Mucosa of descending colon (tissue), 3 donors: ENCODE data around the gene TTC9. TPM values are rescaled to one million over a fixed set of nuclear protein-coding genes. Genes with fewer than 3 reads are reported as not detected.

ENCODE experiments used
- ATAC-seq: fragments of 200-7000 bp; cut with Tn5 transposase; one replicate; pipeline ENCODE4 v1.9.1; 2020; ENCODE audit warnings: mild to moderate bottlenecking, moderate library complexity
- DNase-seq, 3 donors: peaks; one replicate each; pipeline ENCODE4 v3.0.0-alpha.2; 2020
- H3K36me3 ChIP-seq: fragments of 200-600 bp; one replicate; pipeline ENCODE4 v1.8.0; 2021; ENCODE audit warnings: low read depth, mild to moderate bottlenecking
- H3K4me1 ChIP-seq: fragments of 200-600 bp; one replicate; pipeline ENCODE4 v1.8.0; 2021; ENCODE audit warnings: low read depth, mild to moderate bottlenecking
- H3K4me3 ChIP-seq: fragments of 200-600 bp; one replicate; pipeline ENCODE4 v1.8.0; 2021; ENCODE audit warnings: mild to moderate bottlenecking
- H3K9me3 ChIP-seq: fragments of 200-600 bp; one replicate; pipeline ENCODE4 v1.8.0; 2021; ENCODE audit warnings: mild to moderate bottlenecking
- intact Hi-C, 2 donors: fragments of 100-400 bp; cut with DNase I in 1 of 2; cut with micrococcal nuclease in 1 of 2; formaldehyde crosslinking; loops; one replicate each; pipeline versions ENCODE4 v1.11.0 to v1.11.1; 2022; cut with DNase I, micrococcal nuclease
- total RNA-seq, 3 donors: library from RNA; stranded (reverse); fragmentation: NEBNext Ultra II Directional in 2 of 3; extraction: Animal tissue kit (Norgen Biotek cat#: 25700) in 2 of 3; gene quantifications; one replicate each; pipeline versions ENCODE4 v1.2.1 to v1.2.4, GENCODE V29; 2021 to 2023
- TF ChIP-seq, protein P1 (sequence below): fragments of 200-600 bp; IDR thresholded peaks from one replicate; pipeline ENCODE4 v1.8.0; 2022; ENCODE audit warnings: antibody characterized with exemption, mild to moderate bottlenecking
- donor health status: DM: no; HTN: no; CAD: no; lungs with moderate emphysema.
- donor health status: DM: no; HTN: no; CAD: no.
- donor health status: DM: no; HTN: yes; CAD: no.

TTC9 gene
- total RNA-seq, 3 donors from 2014 or later: 0.20 to 0.63 (median 0.54) TPM

GRCh38 chr14:70635971-70636595 is 5.6 kb upstream of the TTC9 start:
- Histone ChIP-seq H3K36me3 (no peaks in the 10 kb centered on the region), H3K9me3 (no peaks in the 10 kb centered on the region), H3K4me1 (no peaks in the 10 kb centered on the region), H3K4me3 (no peak overlapping the region)
- ATAC-seq: no peak
- TF ChIP-seq, protein P1, sequence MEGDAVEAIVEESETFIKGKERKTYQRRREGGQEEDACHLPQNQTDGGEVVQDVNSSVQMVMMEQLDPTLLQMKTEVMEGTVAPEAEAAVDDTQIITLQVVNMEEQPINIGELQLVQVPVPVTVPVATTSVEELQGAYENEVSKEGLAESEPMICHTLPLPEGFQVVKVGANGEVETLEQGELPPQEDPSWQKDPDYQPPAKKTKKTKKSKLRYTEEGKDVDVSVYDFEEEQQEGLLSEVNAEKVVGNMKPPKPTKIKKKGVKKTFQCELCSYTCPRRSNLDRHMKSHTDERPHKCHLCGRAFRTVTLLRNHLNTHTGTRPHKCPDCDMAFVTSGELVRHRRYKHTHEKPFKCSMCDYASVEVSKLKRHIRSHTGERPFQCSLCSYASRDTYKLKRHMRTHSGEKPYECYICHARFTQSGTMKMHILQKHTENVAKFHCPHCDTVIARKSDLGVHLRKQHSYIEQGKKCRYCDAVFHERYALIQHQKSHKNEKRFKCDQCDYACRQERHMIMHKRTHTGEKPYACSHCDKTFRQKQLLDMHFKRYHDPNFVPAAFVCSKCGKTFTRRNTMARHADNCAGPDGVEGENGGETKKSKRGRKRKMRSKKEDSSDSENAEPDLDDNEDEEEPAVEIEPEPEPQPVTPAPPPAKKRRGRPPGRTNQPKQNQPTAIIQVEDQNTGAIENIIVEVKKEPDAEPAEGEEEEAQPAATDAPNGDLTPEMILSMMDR: no peak
- intact Hi-C loops: no loop called here
- DNase-seq: no peak

- no peaks in the 10 kb centered on the region for H3K36me3 ChIP-seq
- TF ChIP-seq, protein P1: no peak
- DNase-seq (no peak), ATAC-seq (no peak)
- no peaks in the 10 kb centered on the region for H3K4me1 ChIP-seq
- intact Hi-C loops: no loop called here
- H3K9me3 ChIP-seq: no peaks in the 10 kb centered on the region
- no peak overlapping the region for H3K4me3 ChIP-seq
Observed at GRCh38 chr14:70638416-70638815, 3.3 kb upstream of the TTC9 start.

DNA sequence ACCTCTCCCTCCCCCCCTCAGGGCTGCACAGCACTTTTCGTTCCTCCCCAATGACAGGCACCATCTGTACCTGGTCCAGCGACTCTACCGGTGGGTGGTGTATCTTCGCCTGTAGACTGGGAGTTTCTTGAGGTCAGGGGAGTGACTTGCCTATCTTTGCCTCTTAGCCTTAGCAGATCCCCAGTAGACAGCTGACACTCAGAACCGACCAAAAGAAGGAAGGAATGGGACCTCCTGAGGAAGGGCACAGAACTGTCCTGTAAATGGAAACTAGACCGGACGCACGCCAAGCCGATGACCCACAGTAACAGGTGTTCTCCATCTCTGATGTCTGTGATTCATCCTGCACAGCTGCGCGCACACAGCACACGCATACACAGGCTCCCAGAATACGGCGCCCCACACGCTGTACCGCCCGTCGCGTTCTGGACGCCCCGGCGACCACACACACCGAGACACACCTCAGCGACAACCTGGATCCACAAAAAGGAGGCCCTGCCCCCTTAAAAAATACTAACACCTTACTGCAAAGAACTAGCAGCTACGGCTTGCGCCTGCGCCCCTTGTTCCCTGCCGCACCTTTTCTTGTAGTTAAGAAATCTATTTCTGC is 673 bp upstream of the TTC9 start:
- no peaks in the 10 kb centered on the region for H3K9me3 ChIP-seq
- DNase-seq (peak; percentile 41 to 72 (median 51)), ATAC-seq (peak; percentile 82)
- no peaks in the 10 kb centered on the region for H3K36me3 ChIP-seq
- no peak overlapping the region for H3K4me3 ChIP-seq
- TF ChIP-seq, protein P1: no peak
- intact Hi-C loops: no loop called here
- peaks cover 3% of the 10 kb centered on the region for H3K4me1 ChIP-seq

GRCh38 chr14:70642303-70643235 is 853 bp downstream of the TTC9 start:
- DNase-seq: peak in 2 of 3 donors; percentile 41 to 75
- intact Hi-C loops: no loop called here
- Histone ChIP-seq H3K4me1 (peaks cover 3% of the 10 kb centered on the region), H3K36me3 (no peaks in the 10 kb centered on the region), H3K4me3 (peak overlapping the region; percentile 28), H3K9me3 (no peaks in the 10 kb centered on the region)
- peak; percentile 46 for ATAC-seq
- TF ChIP-seq, protein P1: no peak

DNA sequence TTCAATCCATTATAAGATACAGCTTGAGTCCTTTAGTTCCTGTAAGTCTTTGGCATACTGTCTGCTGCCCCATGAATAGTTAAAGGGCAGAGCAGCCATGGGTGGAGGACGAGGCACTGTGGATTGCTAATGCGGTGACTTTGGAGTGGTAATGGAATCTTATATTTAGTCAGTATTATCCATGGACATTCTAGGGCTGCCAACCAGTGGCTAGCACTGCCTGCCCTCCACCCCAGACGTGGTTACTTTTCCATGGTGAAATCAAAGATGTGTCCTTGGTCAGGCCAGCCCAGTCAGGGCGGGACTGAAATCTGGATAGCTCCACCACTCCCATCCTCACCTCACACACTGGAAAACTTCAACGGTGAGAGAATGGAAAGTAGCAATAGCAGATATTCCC is 2.3 kb downstream of the TTC9 start:
- no peaks in the 10 kb centered on the region for H3K9me3 ChIP-seq
- no peaks in the 10 kb centered on the region for H3K36me3 ChIP-seq
- DNase-seq: no peak
- TF ChIP-seq, protein P1: no peak
- ATAC-seq: no peak
- H3K4me1 ChIP-seq: peaks cover 3% of the 10 kb centered on the region
- no peak overlapping the region for H3K4me3 ChIP-seq
- intact Hi-C loops: no loop called here
